Endothelial cell of umbilical vein (primary cell): ENCODE measurements around the gene ZNF366. TPM values are rescaled to one million over a fixed set of nuclear protein-coding genes. Genes with fewer than 3 reads are reported as not detected.

Experiments
- BruUV-seq: library from RNA; stranded (reverse); fragments of 400-500 nt; replicated peaks from 2 replicates; lab custom pipeline; 2021; lab: Mats Ljungman, UMichigan
- CTCF ChIA-PET: fragments of 300-600, 350-600 bp; sonication (Branson Sonifier 250); formaldehyde crosslinking; loops from one replicate; lab custom pipeline; 2021; ENCODE audit warnings: antibody characterized with exemption, inconsistent platforms; lab: Charles Lee
- POLR2A ChIA-PET: fragments of 300-600, 350-600 bp; sonication (Branson Sonifier 250); formaldehyde crosslinking; loops from one replicate; lab custom pipeline; 2021; ENCODE audit warnings: antibody characterized with exemption, inconsistent platforms; lab: Charles Lee
- DNase-seq: peaks from one replicate; pipeline ENCODE4 v3.0.0-alpha.2; 2011; ENCODE audit warnings: low read depth, low spot score
- FAIRE-seq: peaks from 2 replicates; lab custom pipeline; 2011; peaks lifted over from hg19 to GRCh38; lab: Jason Lieb, UNC
- H2AFZ ChIP-seq: 2 replicates; pipeline ENCODE4 v1.6.0; 2012; ENCODE audit warnings: low read depth, low read length, control low read depth, inconsistent platforms
- H3K27ac ChIP-seq: 2 replicates; pipeline ENCODE4 v1.5.1; 2011; ENCODE audit warnings: low read depth, mild to moderate bottlenecking, control low read depth, low read length, moderate library complexity; ENCODE audit not compliant: insufficient read depth
- H3K27me3 ChIP-seq, 2 experiments: 2 replicates each; pipeline versions ENCODE4 v1.6.0 to v1.6.1; 2011; ENCODE audit warnings: low read length in 2 of 2, mixed read lengths in 1 of 2; ENCODE audit not compliant: control insufficient read depth in 2 of 2, insufficient read depth in 2 of 2
- H3K36me3 ChIP-seq, 2 experiments: 2 replicates in 1 of 2; 3 replicates in 1 of 2; pipeline ENCODE4 v1.5.1; 2011; ENCODE audit warnings: low read length in 2 of 2, mild to moderate bottlenecking in 1 of 2, moderate library complexity in 1 of 2; ENCODE audit not compliant: control insufficient read depth in 2 of 2, insufficient read depth in 2 of 2; ENCODE audit errors: extremely low read depth in 1 of 2
- H3K4me1 ChIP-seq: 3 replicates; pipeline ENCODE4 v1.5.1; 2011; ENCODE audit warnings: mild to moderate bottlenecking, low read length; ENCODE audit not compliant: control insufficient read depth, insufficient read depth; ENCODE audit errors: extremely low read depth
- H3K4me2 ChIP-seq: 2 replicates; pipeline ENCODE4 v1.6.1; 2011; ENCODE audit warnings: low read length, control low read depth, mixed read lengths; ENCODE audit not compliant: insufficient read depth
- H3K4me3 ChIP-seq, 3 experiments: fragments of 200-600 bp in 1 of 3; sonication (generic), shearing (Covaris generic) in 1 of 3; replicated peaks in 1 of 3; 2 replicates each; pipeline ENCODE4 v1.5.1; 2011 to 2016; ENCODE audit warnings: control low read depth in 3 of 3, low read length in 3 of 3, mild to moderate bottlenecking in 2 of 3, inconsistent platforms in 1 of 3, low read depth in 1 of 3, moderate library complexity in 1 of 3; ENCODE audit not compliant: insufficient read depth in 1 of 3
- H3K79me2 ChIP-seq: 2 replicates; pipeline ENCODE4 v1.6.0; 2012; ENCODE audit warnings: low read length, inconsistent platforms; ENCODE audit not compliant: control insufficient read depth, insufficient read depth
- H3K9ac ChIP-seq: replicated peaks from 2 replicates; pipeline ENCODE3; 2011; ENCODE audit warnings: low read length, control low read depth; ENCODE audit not compliant: insufficient read depth; ENCODE audit errors: extremely low read depth
- H3K9me1 ChIP-seq: replicated peaks from 3 replicates; pipeline ENCODE4 v1.6.0; 2011; ENCODE audit warnings: mild to moderate bottlenecking, low read length; ENCODE audit not compliant: control insufficient read depth, insufficient read depth; ENCODE audit errors: extremely low read depth
- H3K9me3 ChIP-seq: replicated peaks from 2 replicates; pipeline ENCODE4 v1.5.1; 2012; ENCODE audit warnings: low read length, inconsistent platforms; ENCODE audit not compliant: control insufficient read depth, insufficient read depth
- H4K20me1 ChIP-seq: replicated peaks from 2 replicates; pipeline ENCODE3; 2011; ENCODE audit warnings: mild to moderate bottlenecking, low read length; ENCODE audit not compliant: control insufficient read depth, insufficient read depth; ENCODE audit errors: extremely low read depth
- CTCF ChIP-seq, 2 donors: IDR thresholded peaks; 1 replicate in 1 of 2; 2 replicates in 1 of 2; pipeline ENCODE4 v1.5.1; 2011; ENCODE audit warnings: low read length in 2 of 2, mild to moderate bottlenecking in 2 of 2, moderate library complexity in 2 of 2, control low read depth in 1 of 2, inconsistent platforms in 1 of 2, low read depth in 1 of 2; ENCODE audit not compliant: insufficient read depth in 1 of 2; ENCODE audit errors: extremely low read depth in 1 of 2
- EZH2 ChIP-seq: IDR thresholded peaks from 2 replicates; pipeline ENCODE4 v1.6.1; 2012; ENCODE audit warnings: borderline replicate concordance, low read depth, mild to moderate bottlenecking, moderate library complexity, low read length, inconsistent platforms; ENCODE audit not compliant: severe bottlenecking
- FOS ChIP-seq: IDR thresholded peaks from 2 replicates; pipeline ENCODE4 v1.6.1; 2011; ENCODE audit warnings: mild to moderate bottlenecking, low read length, moderate library complexity, borderline replicate concordance; ENCODE audit not compliant: insufficient read depth
- GATA2 ChIP-seq: IDR thresholded peaks from 2 replicates; pipeline ENCODE4 v1.7.0; 2011; ENCODE audit warnings: low read depth, mild to moderate bottlenecking, moderate library complexity, mixed read lengths, low read length; ENCODE audit not compliant: insufficient read length, insufficient read depth
- JUN ChIP-seq: IDR thresholded peaks from 2 replicates; pipeline ENCODE4 v1.6.1; 2011; ENCODE audit warnings: borderline replicate concordance, low read depth; ENCODE audit not compliant: insufficient read length, insufficient read depth
- MYC ChIP-seq: IDR thresholded peaks from one replicate; pipeline ENCODE4 v1.6.1; 2011; ENCODE audit warnings: mild to moderate bottlenecking, low read depth, low read length
- POLR2A ChIP-seq: IDR thresholded peaks from 2 replicates; pipeline ENCODE4 v1.6.1; 2012; ENCODE audit warnings: low read depth, mild to moderate bottlenecking, control low read depth, low read length
- POLR2AphosphoS5 ChIP-seq: IDR thresholded peaks from 2 replicates; pipeline ENCODE4 v1.6.1; 2012; ENCODE audit warnings: low read depth, mild to moderate bottlenecking, control low read depth, low read length, moderate library complexity; ENCODE audit not compliant: insufficient read depth
- dilution Hi-C: fragments of 300-500 bp; cut with MboI; formaldehyde crosslinking; loops from one replicate; pipeline ENCODE4 v1.15.0; 2019; ENCODE audit warnings: low sequenced_read_pairs; ENCODE audit not compliant: extremely low pct_ligation_motif_present
- intact Hi-C: fragments of 100-400 bp; cut with micrococcal nuclease; formaldehyde crosslinking; loops from one replicate; pipeline ENCODE4 v1.10.0; 2022
- polyA plus RNA-seq, 4 experiments: library from polyadenylated mRNA; depleted of rRNA in 3 of 4; stranded (reverse) in 3 of 4; unstranded in 1 of 4; fragments of >200 nt; gene quantifications; 2 replicates each; pipeline versions ENCODE4 v1.2.1 to v1.2.3, GENCODE V29; 2011 to 2012; ENCODE audit warnings: missing spikeins in 1 of 4
- total RNA-seq: library from RNA; stranded (reverse); gene quantifications from 2 replicates; pipeline ENCODE4 v1.2.3, GENCODE V29; 2021
- TF ChIP-seq, protein P1 (sequence below): IDR thresholded peaks from 2 replicates; pipeline ENCODE4 v1.6.1; 2011; ENCODE audit not compliant: insufficient read depth, insufficient read length

ZNF366 gene
- total and polyA plus RNA-seq, 2 donors (not counting 3 experiments of a cell fraction or from before 2014, with no cell fraction given), result 1.3 to 4.1 TPM

- TF ChIP-seq POLR2A, result no peak
- TF ChIP-seq POLR2AphosphoS5, result no peak
- no peak for TF ChIP-seq JUN
- TF ChIP-seq EZH2, result no peak
- TF ChIP-seq GATA2, result no peak
- TF ChIP-seq, protein P1, sequence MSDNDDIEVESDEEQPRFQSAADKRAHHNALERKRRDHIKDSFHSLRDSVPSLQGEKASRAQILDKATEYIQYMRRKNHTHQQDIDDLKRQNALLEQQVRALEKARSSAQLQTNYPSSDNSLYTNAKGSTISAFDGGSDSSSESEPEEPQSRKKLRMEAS, result no peak
- TF ChIP-seq CTCF (IDR thresholded peaks at IDR 0.05; ENCODE audit: extremely low read depth in 1 of 2, insufficient read depth in 1 of 2, low read depth in 1 of 2, low read length in 2 of 2), result no peak
- TF ChIP-seq MYC, result no peak
- TF ChIP-seq FOS, result no peak
- no peak overlapping the region for H3K9ac ChIP-seq
- dilution Hi-C loops (no loop called here), intact Hi-C loops (loop anchor here (5.0 kb wide), 2 partner anchors 38 to 118 kb away; no protein-coding TSS in a partner anchor)
- no peaks in the 10 kb centered on the region for H3K36me3 ChIP-seq
- H3K79me2 ChIP-seq, result no peaks in the 10 kb centered on the region
- no peaks in the 10 kb centered on the region for H3K9me1 ChIP-seq
- H4K20me1 ChIP-seq, result no peaks in the 10 kb centered on the region
- BruUV-seq, result TSS peak; percentile 24
- POLR2A ChIA-PET, result no interaction called here
- peaks cover 48% of the 10 kb centered on the region for H3K4me1 ChIP-seq
- no peak overlapping the region for H2AFZ ChIP-seq
- H3K27me3 ChIP-seq, result no peaks in the 10 kb centered on the region
- CTCF ChIA-PET, result interaction anchor here (0.9 to 3.9 kb wide), 4 partner anchors 14 to 140 kb away, joined by 3 to 19 read pairs (median 5); no protein-coding TSS in a partner anchor
- no peaks in the 10 kb centered on the region for H3K9me3 ChIP-seq
- DNase-seq, result no peak
- H3K27ac ChIP-seq, result no peak overlapping the region
- H3K4me3 ChIP-seq, result no peak overlapping the region
- FAIRE-seq, result no peak
- H3K4me2 ChIP-seq, result peak overlapping the region; percentile 9
Measured at GRCh38 chr5:72505539-72506157, 1.6 kb downstream of the ZNF366 start.
